ENCODE results near the gene TRIM2.

Gene TRIM2

GRCh38 chr4:153174821-153175567 lies 29.2 kb upstream of the TRIM2 start:
- ChIA-PET POLR2A (no interaction called here), CTCF (no interaction called here)

GRCh38 chr4:153176938-153177337 lies 27.3 kb upstream of the TRIM2 start:
- no peak overlapping the region for H3K4me3 ChIP-seq (ENCODE audit: low read depth, low read length)
- TF ChIP-seq CTCF (IDR thresholded peaks at IDR 0.05; ENCODE audit: insufficient read depth, low read length, missing control alignments), result no peak
- CTCF ChIA-PET, result interaction anchor here (1.0 to 1.1 kb wide), 2 partner anchors 34 to 92 kb away, joined by 3 read pairs; no protein-coding TSS in a partner anchor
- no peak for DNase-seq (ENCODE audit: low read depth, low spot score)
- POLR2A ChIA-PET, result no interaction called here

More at GRCh38 chr4:153174821-153175567, 29.2 kb upstream of the TRIM2 start:
- TF ChIP-seq CTCF (IDR thresholded peaks at IDR 0.05; ENCODE audit: insufficient read depth, low read length, missing control alignments), result no peak
- no peak overlapping the region for H3K4me3 ChIP-seq (ENCODE audit: low read depth, low read length)
- DNase-seq (ENCODE audit: low read depth, low spot score), result no peak

- DNase-seq (ENCODE audit: low read depth, low spot score), result no peak
- H3K4me3 ChIP-seq (ENCODE audit: low read depth, low read length), result no peak overlapping the region
- POLR2A ChIA-PET, result no interaction called here
- no peak for TF ChIP-seq CTCF (IDR thresholded peaks at IDR 0.05; ENCODE audit: insufficient read depth, low read length, missing control alignments)
- CTCF ChIA-PET, result interaction anchor here (1.1 kb wide), 1 partner anchor 35 kb away, joined by 3 read pairs; no protein-coding TSS in a partner anchor
Measured at GRCh38 chr4:153177841-153178240, 26.4 kb upstream of the TRIM2 start.

GRCh38 chr4:153179100-153179499 lies 25.1 kb upstream of the TRIM2 start:
- DNase-seq (ENCODE audit: low read depth, low spot score), result no peak
- H3K4me3 ChIP-seq (ENCODE audit: low read depth, low read length), result no peak overlapping the region
- TF ChIP-seq CTCF (IDR thresholded peaks at IDR 0.05; ENCODE audit: insufficient read depth, low read length, missing control alignments), result no peak
- ChIA-PET POLR2A (no interaction called here), CTCF (interaction anchor here (1.3 kb wide), 1 partner anchor 12 kb away, joined by 5 read pairs; no protein-coding TSS in a partner anchor)

GRCh38 chr4:153181293-153181692 lies 22.9 kb upstream of the TRIM2 start:
- H3K4me3 ChIP-seq (ENCODE audit: low read depth, low read length), result no peak overlapping the region
- ChIA-PET POLR2A (no interaction called here), CTCF (interaction anchor here (1.2 kb wide), 1 partner anchor 38 kb away, joined by 4 read pairs; no protein-coding TSS in a partner anchor)
- DNase-seq (ENCODE audit: low read depth, low spot score), result no peak
- no peak for TF ChIP-seq CTCF (IDR thresholded peaks at IDR 0.05; ENCODE audit: insufficient read depth, low read length, missing control alignments)

- no peak for DNase-seq (ENCODE audit: low read depth, low spot score)
- no peak for TF ChIP-seq CTCF (IDR thresholded peaks at IDR 0.05; ENCODE audit: insufficient read depth, low read length, missing control alignments)
- no peak overlapping the region for H3K4me3 ChIP-seq (ENCODE audit: low read depth, low read length)
- ChIA-PET POLR2A (no interaction called here), CTCF (interaction anchor here (1.1 to 1.2 kb wide), 2 partner anchors 23 to 39 kb away, joined by 4 read pairs; partner anchors contain the start of gene TRIM2)
Measured at GRCh38 chr4:153181700-153182099, 22.5 kb upstream of the TRIM2 start.

Measured in AG04449 (cell line).